NCI-H774 (cell line): ENCODE data around the gene ERC1.
"Not testable (repeated sequence)": the region's sequence is repeated elsewhere in the genome, so short reads cannot be mapped to it uniquely, and the experiment has no call there.

Experiments
- DNase-seq: peaks from one replicate; lab custom pipeline; 2025; lab: John Stamatoyannopoulos, UW

The ERC1 gene

GRCh38 chr12:1222858-1223639 lies 232.0 kb downstream of the ERC1 start:
- no peak for DNase-seq

GRCh38 chr12:1226951-1227350 lies 235.9 kb downstream of the ERC1 start:
- no peak for DNase-seq

- DNase-seq: no peak
These were observed 243.1 kb downstream of the ERC1 start for GRCh38 chr12:1234073-1234472.

GRCh38 chr12:1246637-1247036 lies 255.6 kb downstream of the ERC1 start:
- DNase-seq: no peak

- no peak for DNase-seq
These were observed 259.6 kb downstream of the ERC1 start for GRCh38 chr12:1250641-1251040.

- no peak for DNase-seq
These were observed 261.7 kb downstream of the ERC1 start for GRCh38 chr12:1252758-1253157.

- not testable (repeated sequence) for DNase-seq
These were observed 264.1 kb downstream of the ERC1 start for GRCh38 chr12:1255125-1255524.

GRCh38 chr12:1255854-1256253 lies 264.8 kb downstream of the ERC1 start:
- DNase-seq: not testable (repeated sequence)

GRCh38 chr12:1256285-1256684 lies 265.3 kb downstream of the ERC1 start:
- DNase-seq: no peak

- no peak for DNase-seq
These were observed 266.0 kb downstream of the ERC1 start for GRCh38 chr12:1256991-1257390.

- DNase-seq: no peak
These were observed 271.0 kb downstream of the ERC1 start for GRCh38 chr12:1262011-1262410.

GRCh38 chr12:1267243-1267642 lies 276.2 kb downstream of the ERC1 start:
- no peak for DNase-seq

- DNase-seq: no peak
These were observed 281.1 kb downstream of the ERC1 start for GRCh38 chr12:1272142-1272541.

- DNase-seq: no peak
These were observed 282.0 kb downstream of the ERC1 start for GRCh38 chr12:1273051-1273450.

GRCh38 chr12:1277905-1278304 lies 286.9 kb downstream of the ERC1 start:
- DNase-seq: no peak

GRCh38 chr12:1279050-1279449 lies 288.0 kb downstream of the ERC1 start:
- DNase-seq: no peak

GRCh38 chr12:1280059-1280458 lies 289.0 kb downstream of the ERC1 start:
- no peak for DNase-seq

GRCh38 chr12:1281683-1282366 lies 290.8 kb downstream of the ERC1 start:
- no peak for DNase-seq

GRCh38 chr12:1282670-1283315 lies 291.8 kb downstream of the ERC1 start:
- DNase-seq: no peak

- DNase-seq: no peak
These were observed 292.3 kb downstream of the ERC1 start for GRCh38 chr12:1283316-1283715.

- no peak for DNase-seq
These were observed 293.6 kb downstream of the ERC1 start for GRCh38 chr12:1284611-1285010.

- no peak for DNase-seq
These were observed 296.5 kb downstream of the ERC1 start for GRCh38 chr12:1287446-1287975.

GRCh38 chr12:1288333-1288732 lies 297.3 kb downstream of the ERC1 start:
- no peak for DNase-seq
